Measurements from ENCODE around the gene UBE2Z. TPM values are rescaled to one million over a fixed set of nuclear protein-coding genes. Genes with fewer than 3 reads are reported as not detected.

Gene UBE2Z
- total and polyA plus RNA-seq, 2 of the 8 experiments (the other 6 are each of a cell fraction or from before 2014, with no cell fraction given): 73.4 to 75.9 TPM

DNA sequence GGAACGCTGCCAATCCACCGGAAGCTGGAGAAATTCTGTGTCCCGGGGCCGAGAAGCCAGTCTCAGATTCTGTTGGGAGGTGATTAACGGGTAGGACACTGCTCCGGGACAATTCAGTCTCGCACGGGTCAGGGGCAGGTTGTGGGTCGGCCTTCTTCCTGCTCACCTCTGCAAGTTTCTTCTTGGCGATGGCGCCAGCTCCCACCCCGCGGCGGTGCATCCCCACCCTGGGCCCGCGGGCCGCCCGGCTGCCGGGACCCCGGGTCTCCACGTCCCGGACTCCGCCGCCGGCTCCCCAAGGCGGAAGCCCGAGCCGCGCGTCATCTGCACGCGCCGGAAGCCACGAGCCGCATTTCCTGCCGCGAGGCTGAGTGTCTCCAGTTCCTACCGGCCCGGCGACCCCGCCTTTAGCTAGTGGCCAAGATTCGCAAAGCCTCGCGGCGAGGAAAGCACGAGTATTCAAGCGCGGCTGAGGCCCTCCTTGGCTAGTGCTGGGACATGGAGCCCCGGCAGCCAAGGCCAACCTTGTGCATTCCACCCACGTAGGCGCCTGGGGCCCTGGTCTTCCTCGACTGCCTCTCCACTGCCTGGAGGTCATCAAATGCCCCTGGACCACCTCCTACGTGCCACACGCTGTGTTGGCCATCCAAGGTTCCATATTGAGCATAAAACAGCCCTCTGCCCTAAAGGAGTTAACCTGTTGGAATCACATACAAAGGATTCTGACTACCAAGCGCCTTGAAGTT, 36.5 kb downstream of the UBE2Z start, which contains the start of gene SNF8 (continued):
- TF ChIP-seq, protein P1, sequence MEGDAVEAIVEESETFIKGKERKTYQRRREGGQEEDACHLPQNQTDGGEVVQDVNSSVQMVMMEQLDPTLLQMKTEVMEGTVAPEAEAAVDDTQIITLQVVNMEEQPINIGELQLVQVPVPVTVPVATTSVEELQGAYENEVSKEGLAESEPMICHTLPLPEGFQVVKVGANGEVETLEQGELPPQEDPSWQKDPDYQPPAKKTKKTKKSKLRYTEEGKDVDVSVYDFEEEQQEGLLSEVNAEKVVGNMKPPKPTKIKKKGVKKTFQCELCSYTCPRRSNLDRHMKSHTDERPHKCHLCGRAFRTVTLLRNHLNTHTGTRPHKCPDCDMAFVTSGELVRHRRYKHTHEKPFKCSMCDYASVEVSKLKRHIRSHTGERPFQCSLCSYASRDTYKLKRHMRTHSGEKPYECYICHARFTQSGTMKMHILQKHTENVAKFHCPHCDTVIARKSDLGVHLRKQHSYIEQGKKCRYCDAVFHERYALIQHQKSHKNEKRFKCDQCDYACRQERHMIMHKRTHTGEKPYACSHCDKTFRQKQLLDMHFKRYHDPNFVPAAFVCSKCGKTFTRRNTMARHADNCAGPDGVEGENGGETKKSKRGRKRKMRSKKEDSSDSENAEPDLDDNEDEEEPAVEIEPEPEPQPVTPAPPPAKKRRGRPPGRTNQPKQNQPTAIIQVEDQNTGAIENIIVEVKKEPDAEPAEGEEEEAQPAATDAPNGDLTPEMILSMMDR (IDR thresholded peaks at IDR 0.05; ENCODE audit: control extremely low read depth in 1 of 3, insufficient read depth in 1 of 3, low read depth in 1 of 3, low read length in 3 of 3): no peak
- TF ChIP-seq KDM1A (IDR thresholded peaks at IDR 0.05; ENCODE audit: borderline replicate concordance, low read length) (no peak), SIX5 (IDR thresholded peaks at IDR 0.05; ENCODE audit: low read depth, low read length) (no peak), BACH1 (IDR thresholded peaks at IDR 0.05; ENCODE audit: low read length) (peak; percentile 12; the same call in 1 of the 2 replicates), SIN3A (conservative IDR thresholded peaks at IDR 0.05 in 1 of 2, IDR thresholded peaks at IDR 0.05 in 1 of 2; ENCODE audit: low read depth in 1 of 2, low read length in 2 of 2) (peak; percentile 11 to 97; a peak in 2 of 4 replicates), NANOG (IDR thresholded peaks at IDR 0.05; ENCODE audit: insufficient read depth, low read depth, low read length, poor library complexity, severe bottlenecking) (peak; percentile 30), RBBP5 (IDR thresholded peaks at IDR 0.05; ENCODE audit: borderline replicate concordance, low read depth, low read length) (0 out of 2 replicates have a peak, but pooled peaks have one; percentile 72), TBP (IDR thresholded peaks at IDR 0.05; ENCODE audit: low read depth, low read length) (peak; percentile 83), ASH2L (IDR thresholded peaks at IDR 0.05; ENCODE audit: low read length) (peak; percentile 80), GABPA (IDR thresholded peaks at IDR 0.05; ENCODE audit: borderline replicate concordance, insufficient read depth, low read length) (peak; percentile 95), YY1 (IDR thresholded peaks at IDR 0.05; ENCODE audit: low read depth, low read length) (0 out of 2 replicates have a peak, but pooled peaks have one; percentile 33), CBX8 (IDR thresholded peaks at IDR 0.05; ENCODE audit: borderline replicate concordance, low read depth, low read length) (no peak), JUN (IDR thresholded peaks at IDR 0.05; ENCODE audit: low read depth, low read length) (no peak), SP2 (IDR thresholded peaks at IDR 0.05; ENCODE audit: low read length) (no peak), BCL11A (IDR thresholded peaks at IDR 0.05; ENCODE audit: low read depth in 2 of 2, low read length in 2 of 2) (no peak), SAP30 (IDR thresholded peaks at IDR 0.05; ENCODE audit: insufficient read depth, insufficient replicate concordance, low read length) (no peak), CEBPB (IDR thresholded peaks at IDR 0.05; ENCODE audit: low read depth, low read length) (no peak), KDM5A (IDR thresholded peaks at IDR 0.05; ENCODE audit: low read length) (peak; percentile 77)
- TF ChIP-seq, protein P2, sequence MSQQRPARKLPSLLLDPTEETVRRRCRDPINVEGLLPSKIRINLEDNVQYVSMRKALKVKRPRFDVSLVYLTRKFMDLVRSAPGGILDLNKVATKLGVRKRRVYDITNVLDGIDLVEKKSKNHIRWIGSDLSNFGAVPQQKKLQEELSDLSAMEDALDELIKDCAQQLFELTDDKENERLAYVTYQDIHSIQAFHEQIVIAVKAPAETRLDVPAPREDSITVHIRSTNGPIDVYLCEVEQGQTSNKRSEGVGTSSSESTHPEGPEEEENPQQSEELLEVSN (IDR thresholded peaks at IDR 0.05): peak; percentile 98
- TF ChIP-seq, protein P3, sequence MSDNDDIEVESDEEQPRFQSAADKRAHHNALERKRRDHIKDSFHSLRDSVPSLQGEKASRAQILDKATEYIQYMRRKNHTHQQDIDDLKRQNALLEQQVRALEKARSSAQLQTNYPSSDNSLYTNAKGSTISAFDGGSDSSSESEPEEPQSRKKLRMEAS (IDR thresholded peaks at IDR 0.05): peak; percentile 98
